Fibroblast of villous mesenchyme (primary cell): ENCODE measurements around the gene CNTNAP2. TPM values are rescaled to one million over a fixed set of nuclear protein-coding genes. Genes with fewer than 3 reads are reported as not detected.

Experiments used
- DNase-seq: peaks from one replicate; pipeline ENCODE4 v3.0.0-alpha.2; 2010; ENCODE audit warnings: low read depth
- H3K4me3 ChIP-seq: 2 replicates; pipeline ENCODE4 v1.5.1; 2011; ENCODE audit warnings: low read depth, mild to moderate bottlenecking, low read length
- CTCF ChIP-seq: IDR thresholded peaks from 2 replicates; pipeline ENCODE4 v1.5.1; 2012; ENCODE audit warnings: low read depth, mild to moderate bottlenecking, low read length; ENCODE audit not compliant: insufficient read depth
- total RNA-seq: library from RNA; depleted of rRNA; stranded (reverse); fragments of >200 nt; gene quantifications from 2 replicates; pipeline ENCODE4 v1.2.3, GENCODE V29; 2012

Gene CNTNAP2
- total RNA-seq, 1 donor = not detected

- H3K4me3 ChIP-seq = no peak overlapping the region
- no peak for TF ChIP-seq CTCF
- no peak for DNase-seq
Measured at GRCh38 chr7:148332191-148333186, 2215.9 kb downstream of the CNTNAP2 start.

- H3K4me3 ChIP-seq = no peak overlapping the region
- no peak for TF ChIP-seq CTCF
- no peak for DNase-seq
Measured at GRCh38 chr7:148334441-148334956, 2217.9 kb downstream of the CNTNAP2 start.

- no peak for DNase-seq
Measured at GRCh38 chr7:148334959-148335577, 2218.5 kb downstream of the CNTNAP2 start.

GRCh38 chr7:148335790-148336189, 2219.2 kb downstream of the CNTNAP2 start:
- no peak for DNase-seq
- TF ChIP-seq CTCF = no peak
- no peak overlapping the region for H3K4me3 ChIP-seq

More at GRCh38 chr7:148334959-148335577, 2218.5 kb downstream of the CNTNAP2 start:
- H3K4me3 ChIP-seq = no peak overlapping the region
- no peak for TF ChIP-seq CTCF

GRCh38 chr7:148336411-148336810, 2219.8 kb downstream of the CNTNAP2 start:
- no peak overlapping the region for H3K4me3 ChIP-seq
- no peak for TF ChIP-seq CTCF

GRCh38 chr7:148337246-148337965, 2220.8 kb downstream of the CNTNAP2 start:
- no peak for TF ChIP-seq CTCF
- no peak overlapping the region for H3K4me3 ChIP-seq
- no peak for DNase-seq

More at GRCh38 chr7:148336411-148336810, 2219.8 kb downstream of the CNTNAP2 start:
- no peak for DNase-seq
